Stimulated activated effector memory CD8-positive, alpha-beta T cell treated with anti-CD3 and anti-CD28 coated beads, Interleukin-12 subunit alpha, Interleukin-12 subunit beta, amount 100 ng/mL, for 72 hours (primary cell): Measurements from ENCODE around the gene SCP2.

Source experiments
- ATAC-seq: fragments of 150-1000 bp; cut with Tn5 transposase; 2 replicates; pipeline ENCODE4 v1.10.0; 2021
- DNase-seq, 2 donors: peaks; one replicate each; pipeline ENCODE4 v3.0.0; 2021 to 2022; ENCODE audit warnings: low spot score in 2 of 2
- H3K27ac Mint-ChIP-seq: one replicate; pipeline ENCODE4 v1.8.0; 2022; ENCODE audit warnings: mild to moderate bottlenecking, mixed read lengths
- H3K36me3 Mint-ChIP-seq: one replicate; pipeline ENCODE4 v1.8.0; 2022; ENCODE audit warnings: mild to moderate bottlenecking, mixed read lengths
- H3K4me1 Mint-ChIP-seq: one replicate; pipeline ENCODE4 v1.8.0; 2022; ENCODE audit warnings: mixed read lengths
- H3K4me3 Mint-ChIP-seq: one replicate; pipeline ENCODE4 v1.8.0; 2022; ENCODE audit warnings: mild to moderate bottlenecking, mixed read lengths
- H3K9me3 Mint-ChIP-seq: one replicate; pipeline ENCODE4 v1.8.0; 2022; ENCODE audit warnings: mixed read lengths

SCP2 gene

GRCh38 chr1:52927212-52928014 lies at the start of gene SCP2:
TSS of gene SCP2 (plus strand) at chr1:52927276. CDS start at chr1:52927397, 121 bp downstream.
- H3K9me3 Mint-ChIP-seq: no peaks in the 10 kb centered on the region
- peak within 1 kb of the TSS; percentile 68 for H3K27ac Mint-ChIP-seq
- peak within 1 kb of the TSS; percentile 76 for H3K4me3 Mint-ChIP-seq
- H3K36me3 Mint-ChIP-seq: no peaks in the 10 kb centered on the region
- ATAC-seq (peak; percentile 96), DNase-seq (peak; percentile 59 to 83)
- H3K4me1 Mint-ChIP-seq: peaks cover 17% of the 10 kb centered on the region

- H3K9me3 Mint-ChIP-seq: no peaks in the 10 kb centered on the region
These were observed 49.5 kb upstream of the SCP2 start for GRCh38 chr1:52877554-52877953.

GRCh38 chr1:52880206-52880605 lies 46.9 kb upstream of the SCP2 start:
- DNase-seq (no peak), ATAC-seq (no peak)
- no peak overlapping the region for H3K4me3 Mint-ChIP-seq
- no peaks in the 10 kb centered on the region for H3K36me3 Mint-ChIP-seq
- peaks cover 2% of the 10 kb centered on the region for H3K9me3 Mint-ChIP-seq
- no peaks in the 10 kb centered on the region for H3K4me1 Mint-ChIP-seq
- no peak overlapping the region for H3K27ac Mint-ChIP-seq

More at GRCh38 chr1:52877554-52877953, 49.5 kb upstream of the SCP2 start:
- DNase-seq (no peak), ATAC-seq (no peak)
- Mint-ChIP-seq H3K4me1 (no peaks in the 10 kb centered on the region), H3K4me3 (no peak overlapping the region), H3K36me3 (no peaks in the 10 kb centered on the region), H3K27ac (no peak overlapping the region)

GRCh38 chr1:52887483-52887882 lies 39.6 kb upstream of the SCP2 start:
- ATAC-seq: no peak
- peaks cover 2% of the 10 kb centered on the region for H3K9me3 Mint-ChIP-seq
- DNase-seq: no peak
- H3K4me1 Mint-ChIP-seq: no peaks in the 10 kb centered on the region
- H3K4me3 Mint-ChIP-seq: no peak overlapping the region
- no peak overlapping the region for H3K27ac Mint-ChIP-seq
- no peaks in the 10 kb centered on the region for H3K36me3 Mint-ChIP-seq

- Mint-ChIP-seq H3K36me3 (no peaks in the 10 kb centered on the region), H3K9me3 (no peaks in the 10 kb centered on the region), H3K27ac (no peak overlapping the region), H3K4me3 (no peak overlapping the region), H3K4me1 (no peaks in the 10 kb centered on the region)
- ATAC-seq: no peak
- no peak for DNase-seq
These were observed 34.5 kb upstream of the SCP2 start for GRCh38 chr1:52892424-52893215.

GRCh38 chr1:52899445-52899894 lies 27.6 kb upstream of the SCP2 start:
- Mint-ChIP-seq H3K36me3 (no peaks in the 10 kb centered on the region), H3K4me3 (no peak overlapping the region), H3K9me3 (no peaks in the 10 kb centered on the region), H3K4me1 (no peaks in the 10 kb centered on the region), H3K27ac (no peak overlapping the region)
- DNase-seq: no peak
- no peak for ATAC-seq

GRCh38 chr1:52900402-52900801 lies 26.7 kb upstream of the SCP2 start:
- Mint-ChIP-seq H3K4me1 (no peaks in the 10 kb centered on the region), H3K4me3 (no peak overlapping the region), H3K36me3 (no peaks in the 10 kb centered on the region), H3K27ac (no peak overlapping the region), H3K9me3 (no peaks in the 10 kb centered on the region)
- no peak for DNase-seq
- ATAC-seq: no peak

GRCh38 chr1:52901384-52901783 lies 25.7 kb upstream of the SCP2 start:
- H3K4me1 Mint-ChIP-seq: no peaks in the 10 kb centered on the region
- H3K36me3 Mint-ChIP-seq: no peaks in the 10 kb centered on the region
- no peak for DNase-seq
- ATAC-seq: no peak
- H3K9me3 Mint-ChIP-seq: no peaks in the 10 kb centered on the region
- H3K27ac Mint-ChIP-seq: no peak overlapping the region
- H3K4me3 Mint-ChIP-seq: no peak overlapping the region

GRCh38 chr1:52904208-52904926 lies 22.7 kb upstream of the SCP2 start:
- H3K27ac Mint-ChIP-seq: no peak overlapping the region
- DNase-seq: no peak
- ATAC-seq: peak; percentile 11
- H3K4me3 Mint-ChIP-seq: no peak overlapping the region
- peaks cover 14% of the 10 kb centered on the region for H3K36me3 Mint-ChIP-seq
- H3K4me1 Mint-ChIP-seq: no peaks in the 10 kb centered on the region
- H3K9me3 Mint-ChIP-seq: no peaks in the 10 kb centered on the region

- Mint-ChIP-seq H3K9me3 (no peaks in the 10 kb centered on the region), H3K27ac (peak overlapping the region; percentile 26), H3K4me3 (no peak overlapping the region), H3K36me3 (peaks cover 19% of the 10 kb centered on the region), H3K4me1 (no peaks in the 10 kb centered on the region)
- DNase-seq (peak in 1 of 2 donors; percentile 61), ATAC-seq (peak; percentile 72)
These were observed 22.0 kb upstream of the SCP2 start for GRCh38 chr1:52904927-52905698.

GRCh38 chr1:52906135-52906603 lies 20.9 kb upstream of the SCP2 start:
- H3K27ac Mint-ChIP-seq: no peak overlapping the region
- ATAC-seq: no peak
- no peak overlapping the region for H3K4me3 Mint-ChIP-seq
- no peaks in the 10 kb centered on the region for H3K4me1 Mint-ChIP-seq
- DNase-seq: no peak
- H3K36me3 Mint-ChIP-seq: peaks cover 20% of the 10 kb centered on the region
- H3K9me3 Mint-ChIP-seq: no peaks in the 10 kb centered on the region

- Mint-ChIP-seq H3K9me3 (no peaks in the 10 kb centered on the region), H3K36me3 (peaks cover 23% of the 10 kb centered on the region), H3K27ac (peak overlapping the region; percentile 52), H3K4me3 (no peak overlapping the region), H3K4me1 (no peaks in the 10 kb centered on the region)
- DNase-seq (no peak), ATAC-seq (no peak)
These were observed 19.8 kb upstream of the SCP2 start for GRCh38 chr1:52907068-52907811.

GRCh38 chr1:52907812-52908153 lies 19.3 kb upstream of the SCP2 start:
- Mint-ChIP-seq H3K4me3 (no peak overlapping the region), H3K27ac (peak overlapping the region; percentile 52), H3K9me3 (no peaks in the 10 kb centered on the region), H3K4me1 (no peaks in the 10 kb centered on the region), H3K36me3 (peaks cover 26% of the 10 kb centered on the region)
- ATAC-seq (no peak), DNase-seq (no peak)

- Mint-ChIP-seq H3K9me3 (no peaks in the 10 kb centered on the region), H3K27ac (no peak overlapping the region), H3K4me1 (no peaks in the 10 kb centered on the region), H3K4me3 (no peak overlapping the region), H3K36me3 (peaks cover 32% of the 10 kb centered on the region)
- ATAC-seq (no peak), DNase-seq (no peak)
These were observed 15.5 kb upstream of the SCP2 start for GRCh38 chr1:52911541-52911940.
